Measurements from ENCODE around the gene LPCAT2.

DNA sequence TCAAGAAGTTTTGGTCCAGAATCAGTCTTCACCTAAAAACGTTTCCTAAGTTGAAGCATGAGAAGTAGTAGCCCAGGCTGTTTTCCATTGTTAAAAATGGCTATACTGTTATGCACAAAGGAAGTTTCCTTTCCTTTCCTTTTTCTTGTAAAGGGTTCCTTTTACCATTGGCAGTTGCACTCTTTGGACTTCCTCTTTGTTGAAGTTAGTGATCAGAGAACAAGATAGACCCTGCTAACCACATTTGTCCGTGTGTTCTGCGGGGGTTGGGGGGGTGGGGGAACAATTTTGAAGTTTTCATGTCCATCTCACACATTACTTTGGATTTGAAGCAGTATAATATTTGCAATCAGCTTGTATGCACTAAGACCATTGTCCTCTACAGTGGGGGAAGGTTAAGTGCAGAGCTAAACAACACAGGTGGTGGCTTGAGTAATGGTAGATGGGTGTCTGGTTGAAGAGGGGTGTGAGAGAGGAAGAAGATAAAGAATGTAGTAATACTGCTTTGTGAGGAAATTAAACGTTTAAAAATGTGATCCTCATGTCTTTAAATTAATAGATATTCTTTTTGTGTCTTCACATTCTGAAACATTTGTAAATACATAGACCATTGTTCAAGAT, 1.4 kb downstream of the LPCAT2 start:
- TF ChIP-seq HDGF (IDR thresholded peaks at IDR 0.05; ENCODE audit: borderline replicate concordance) (no peak), SP1 (IDR thresholded peaks at IDR 0.05) (no peak), FOXK2 (IDR thresholded peaks at IDR 0.05) (no peak), BHLHE40 (IDR thresholded peaks at IDR 0.05; ENCODE audit: borderline replicate concordance) (no peak), FOXA1 (IDR thresholded peaks at IDR 0.05) (no peak), TARDBP (IDR thresholded peaks at IDR 0.05) (no peak), FOXM1 (IDR thresholded peaks at IDR 0.05; ENCODE audit: borderline replicate concordance) (no peak), L3MBTL2 (conservative IDR thresholded peaks at IDR 0.05) (no peak), ARNT (IDR thresholded peaks at IDR 0.05) (no peak), SUZ12 (IDR thresholded peaks at IDR 0.05) (no peak), ZNF384 (IDR thresholded peaks at IDR 0.05) (no peak)
- TF ChIP-seq, protein P1, sequence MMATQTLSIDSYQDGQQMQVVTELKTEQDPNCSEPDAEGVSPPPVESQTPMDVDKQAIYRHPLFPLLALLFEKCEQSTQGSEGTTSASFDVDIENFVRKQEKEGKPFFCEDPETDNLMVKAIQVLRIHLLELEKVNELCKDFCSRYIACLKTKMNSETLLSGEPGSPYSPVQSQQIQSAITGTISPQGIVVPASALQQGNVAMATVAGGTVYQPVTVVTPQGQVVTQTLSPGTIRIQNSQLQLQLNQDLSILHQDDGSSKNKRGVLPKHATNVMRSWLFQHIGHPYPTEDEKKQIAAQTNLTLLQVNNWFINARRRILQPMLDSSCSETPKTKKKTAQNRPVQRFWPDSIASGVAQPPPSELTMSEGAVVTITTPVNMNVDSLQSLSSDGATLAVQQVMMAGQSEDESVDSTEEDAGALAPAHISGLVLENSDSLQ (IDR thresholded peaks at IDR 0.05) = no peak
